ENCODE data around the gene FGF18.

The FGF18 gene

DNA sequence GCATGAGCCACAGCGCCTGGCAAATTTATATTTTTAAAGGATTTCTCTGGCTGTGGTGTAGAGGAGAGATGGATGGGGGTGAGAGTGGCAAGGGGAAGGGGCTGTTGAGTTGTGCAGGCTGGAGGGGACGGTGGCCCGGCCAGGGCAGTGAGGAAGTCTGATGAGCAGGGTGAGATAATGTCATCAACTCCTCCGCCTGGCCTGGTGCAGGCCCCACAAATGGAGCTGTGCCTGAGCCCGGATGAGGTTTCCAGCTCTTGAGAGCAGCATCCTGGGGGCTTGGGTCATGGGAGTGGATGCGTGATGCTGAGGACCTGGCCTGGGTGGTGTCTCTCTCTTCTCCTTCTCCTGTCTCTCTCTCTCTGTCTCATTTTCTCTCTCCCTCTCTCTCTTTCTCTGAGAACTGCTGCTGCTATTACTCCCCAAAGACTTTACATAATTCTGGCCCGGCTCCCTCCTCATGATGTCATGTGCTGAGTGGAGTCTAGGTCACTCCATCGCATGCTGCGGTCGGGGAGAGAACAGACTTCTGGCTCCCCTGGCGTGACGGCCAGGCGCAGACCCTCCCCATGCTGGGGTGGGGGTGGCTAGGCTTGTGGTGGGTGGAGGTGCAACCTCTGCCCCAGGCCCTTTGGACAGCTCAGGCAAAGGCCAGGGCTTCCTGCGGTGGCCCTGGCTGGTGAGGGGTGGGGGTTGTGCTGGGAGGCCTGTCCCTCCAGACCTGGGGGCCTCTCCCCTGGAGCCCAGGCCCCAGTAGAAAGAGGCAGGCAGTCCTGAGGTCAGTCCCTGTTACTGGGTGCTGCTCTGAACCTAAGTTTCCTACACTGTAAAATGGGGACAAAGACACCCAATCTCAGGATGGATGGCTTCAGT lies 26.4 kb downstream of the FGF18 start:
- DNase-seq = no peak

DNA sequence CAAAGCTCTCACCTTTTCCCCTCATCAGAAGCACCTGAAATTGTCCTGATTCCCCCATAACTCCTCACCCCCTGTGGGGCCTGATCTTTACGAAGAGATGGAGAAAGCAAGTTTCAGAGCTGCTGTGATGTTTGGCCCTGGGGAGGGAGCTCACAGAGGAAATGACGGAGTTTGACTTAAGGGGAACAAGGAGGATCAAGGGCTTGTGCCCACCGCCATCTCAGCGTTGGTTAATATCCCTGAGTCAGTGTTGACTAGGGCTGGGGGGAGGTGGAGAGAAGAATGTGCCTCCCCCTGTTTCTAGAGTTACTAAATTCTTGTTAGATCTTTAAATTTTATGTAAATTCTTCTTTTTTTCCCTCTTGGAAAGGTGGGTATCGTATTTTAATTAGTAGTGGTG lies 27.8 kb downstream of the FGF18 start:
- DNase-seq = no peak

DNA sequence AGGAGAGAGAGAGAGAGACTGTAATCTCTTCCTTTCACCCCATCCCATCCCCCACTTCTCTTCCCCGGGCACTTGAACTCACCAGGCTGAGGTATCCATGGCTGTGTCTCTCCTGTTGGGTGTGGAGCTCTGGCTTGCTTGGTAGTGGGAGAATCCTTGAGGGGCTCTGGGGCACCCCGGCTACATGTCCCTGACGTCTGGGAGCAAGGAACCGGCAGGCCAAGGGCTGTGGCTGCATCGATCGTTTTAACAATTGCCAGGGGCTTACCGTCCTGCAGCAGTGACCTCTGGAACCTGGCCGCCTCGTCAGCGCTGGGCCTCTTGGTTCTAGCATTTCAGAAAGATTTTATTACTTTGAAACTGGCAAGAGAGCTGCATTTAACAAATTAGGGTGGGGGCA lies 30.0 kb downstream of the FGF18 start:
- DNase-seq = no peak

DNA sequence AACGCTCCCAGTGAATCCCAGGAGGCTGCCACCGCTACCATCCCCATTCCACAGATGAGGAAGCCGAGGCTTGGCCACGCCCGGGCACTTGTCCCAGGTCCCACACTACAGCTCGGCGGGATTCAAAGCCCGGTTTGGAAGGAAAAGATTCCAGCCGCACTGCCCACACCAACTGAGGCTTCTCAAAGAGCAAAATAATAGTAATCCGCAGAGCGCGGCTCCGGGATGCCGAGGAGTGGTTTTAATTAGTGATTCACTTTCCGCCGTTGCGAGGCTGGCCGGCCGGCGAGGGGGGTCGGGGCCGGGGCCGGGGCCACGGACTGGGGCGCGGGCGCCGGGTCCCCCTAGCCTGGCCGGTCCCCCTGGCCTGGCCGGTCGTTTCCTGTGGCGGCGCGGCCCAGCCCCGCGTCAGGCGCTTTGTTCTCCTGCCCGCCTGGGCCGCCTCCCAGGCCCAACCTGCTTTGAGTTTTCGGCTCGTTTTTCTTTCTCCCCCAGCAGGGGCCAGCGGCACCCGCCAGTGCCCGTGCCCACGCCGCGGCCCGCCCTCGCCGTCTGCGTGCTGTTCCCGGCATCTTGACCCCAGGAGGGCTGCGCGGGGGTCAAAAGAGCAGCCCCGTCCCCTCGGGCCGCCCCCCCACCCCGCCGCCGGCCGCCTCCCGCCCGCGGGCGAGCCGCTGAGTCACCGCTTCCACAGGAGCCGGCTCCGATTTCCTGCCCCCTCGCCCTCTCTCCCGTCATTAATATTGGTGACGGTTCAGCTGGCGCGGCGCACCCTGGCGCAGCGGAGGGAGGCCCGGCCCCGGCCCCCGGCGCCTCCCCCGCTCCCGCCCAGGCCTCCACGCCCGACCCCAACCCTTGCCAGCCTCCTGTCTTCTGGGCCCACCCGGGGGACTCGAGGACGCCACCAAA lies 31.2 kb downstream of the FGF18 start:
- no peak for DNase-seq

DNA sequence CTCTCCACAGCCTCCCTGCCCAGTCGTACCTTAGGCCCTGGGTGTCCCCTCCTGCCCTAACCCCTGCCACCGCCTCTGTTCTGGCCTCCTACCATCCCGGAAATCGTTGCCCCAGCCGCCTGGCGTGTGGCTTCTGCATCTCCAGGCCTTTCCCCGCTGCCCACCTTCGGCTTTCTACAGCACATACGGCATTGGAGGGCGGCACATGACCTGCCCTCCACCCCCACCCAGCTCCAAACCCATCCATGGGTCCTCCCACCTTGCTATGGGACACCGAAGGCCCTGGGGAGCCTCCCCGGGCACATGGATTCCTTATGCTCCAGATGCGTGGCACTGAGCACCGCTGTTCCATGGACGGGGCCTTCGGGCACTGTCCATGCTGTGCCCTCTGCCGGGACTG lies 32.0 kb downstream of the FGF18 start:
- DNase-seq = no peak

DNA sequence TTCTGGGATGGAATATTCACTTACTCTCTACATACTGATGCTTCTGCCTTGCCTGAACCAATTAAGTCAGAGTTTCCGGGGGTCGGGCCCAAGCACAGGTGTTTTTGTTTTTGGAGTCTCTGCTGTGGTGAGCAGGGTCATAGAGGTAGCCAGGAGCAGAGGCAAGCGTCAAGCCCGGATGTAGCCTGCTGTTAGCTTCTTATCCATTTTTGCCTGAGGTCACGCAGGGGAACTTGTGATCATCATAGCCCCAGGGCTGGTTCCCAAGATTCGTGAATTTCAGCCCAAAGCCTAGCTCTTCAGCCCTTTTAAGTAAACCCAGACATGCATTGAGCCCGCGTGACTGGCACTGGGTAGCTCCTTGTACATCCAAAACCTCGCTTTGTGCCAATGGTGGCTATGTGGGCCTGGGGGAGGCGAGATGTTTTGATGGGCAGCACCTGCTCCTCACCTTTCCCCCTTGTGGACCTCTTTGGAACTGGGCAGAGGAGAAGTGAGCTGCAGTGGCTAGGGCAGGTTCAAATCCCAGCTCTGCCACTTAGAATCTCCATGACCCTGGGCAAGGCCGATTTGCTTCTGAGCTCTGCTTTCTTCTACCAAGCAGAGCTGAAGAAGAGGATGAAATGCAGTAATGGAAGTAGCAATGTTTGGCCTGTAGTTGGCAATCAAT lies 33.7 kb downstream of the FGF18 start:
- no peak for DNase-seq

DNA sequence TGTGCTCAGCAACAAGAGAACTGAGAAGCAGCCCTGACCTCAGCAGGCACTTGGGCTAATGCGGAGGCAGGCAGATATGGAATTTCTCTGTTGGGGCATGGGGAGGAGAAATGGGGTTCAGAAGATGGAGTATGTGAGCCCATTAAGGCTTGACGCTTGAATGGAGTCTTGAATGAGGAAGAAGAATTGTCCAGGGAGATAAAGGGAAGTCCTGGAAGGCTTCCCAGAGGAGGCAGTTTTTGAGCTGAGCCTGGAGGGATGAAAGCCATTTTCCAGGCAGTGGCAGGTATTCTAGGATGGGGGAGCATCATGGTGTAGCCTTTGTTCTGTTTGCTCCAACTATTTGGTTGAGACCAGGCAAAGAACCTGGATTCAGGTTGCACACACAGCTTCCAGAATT lies 34.5 kb downstream of the FGF18 start:
- no peak for DNase-seq

DNA sequence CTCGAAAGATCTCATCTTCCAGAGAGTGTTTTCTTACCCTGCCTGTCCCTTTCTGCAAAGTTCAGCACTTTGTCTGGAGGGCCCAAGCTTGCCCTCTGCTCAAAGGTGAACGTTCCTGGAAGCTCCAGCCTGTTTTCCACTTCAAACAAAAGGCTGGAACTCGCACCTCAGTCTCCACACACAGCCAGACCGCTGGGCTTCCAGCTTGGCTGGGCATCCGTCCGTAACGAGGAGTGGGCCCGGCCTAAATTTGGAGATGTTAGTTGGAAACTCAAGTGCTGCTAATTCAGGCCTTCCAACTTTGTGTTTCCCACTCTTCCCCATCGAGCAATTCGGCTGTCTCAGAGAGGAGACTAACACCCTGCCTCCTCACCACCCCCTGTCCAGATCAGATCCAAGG lies 35.1 kb downstream of the FGF18 start:
- DNase-seq = no peak

DNA sequence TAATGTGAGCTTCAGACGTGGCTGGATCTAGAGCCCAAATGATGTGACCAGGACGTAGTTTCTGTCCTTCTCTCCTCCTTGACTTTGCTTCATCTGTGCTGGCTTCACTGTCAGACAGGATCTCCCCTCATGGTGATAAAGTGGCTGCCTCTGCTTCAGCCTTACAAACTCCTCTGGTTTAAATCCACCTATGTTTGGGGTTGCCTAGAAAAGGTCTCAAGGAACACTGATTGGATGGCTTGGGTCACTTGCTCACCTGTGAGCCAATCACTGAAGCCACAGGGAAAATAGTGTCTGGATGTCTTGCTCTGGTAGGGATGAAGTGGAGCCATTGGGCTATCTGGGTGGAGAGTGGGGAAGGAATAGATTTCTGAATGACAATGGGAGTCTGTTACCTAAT lies 36.1 kb downstream of the FGF18 start:
- no peak for DNase-seq

DNA sequence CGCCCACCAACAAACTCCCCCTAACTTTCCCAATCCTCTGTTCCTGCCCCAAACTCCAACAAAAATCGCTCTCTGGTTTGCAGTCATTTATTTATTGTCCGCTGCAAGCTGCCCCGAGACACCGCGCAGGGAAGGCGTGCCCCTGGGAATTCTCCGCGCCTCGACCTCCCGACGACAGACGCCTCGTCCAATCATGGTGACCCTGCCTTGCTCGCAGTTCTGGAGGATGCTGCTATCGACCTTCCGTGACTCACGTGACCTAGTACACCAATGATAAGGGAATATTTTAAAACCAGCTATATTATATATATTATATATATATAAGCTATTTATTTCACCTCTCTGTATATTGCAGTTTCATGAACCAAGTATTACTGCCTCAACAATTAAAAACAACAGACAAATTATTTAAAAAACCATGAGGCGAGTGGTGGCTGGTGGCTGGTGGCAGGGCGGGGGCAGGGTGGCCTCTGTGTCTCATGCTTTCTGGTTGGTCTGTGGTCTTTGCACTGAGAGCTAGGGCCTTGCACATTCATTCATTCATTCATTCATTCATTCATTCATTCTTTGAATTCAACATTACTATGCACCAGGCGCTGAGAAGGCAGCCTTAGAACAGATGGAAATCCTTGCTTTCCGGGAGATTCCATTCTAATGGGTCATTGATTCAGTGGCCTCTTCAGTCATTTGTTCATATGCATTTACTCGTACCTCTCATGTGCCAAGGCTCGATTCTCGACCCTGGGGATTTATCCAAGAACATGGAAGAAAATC lies 37.9 kb downstream of the FGF18 start:
- DNase-seq = no peak

DNA sequence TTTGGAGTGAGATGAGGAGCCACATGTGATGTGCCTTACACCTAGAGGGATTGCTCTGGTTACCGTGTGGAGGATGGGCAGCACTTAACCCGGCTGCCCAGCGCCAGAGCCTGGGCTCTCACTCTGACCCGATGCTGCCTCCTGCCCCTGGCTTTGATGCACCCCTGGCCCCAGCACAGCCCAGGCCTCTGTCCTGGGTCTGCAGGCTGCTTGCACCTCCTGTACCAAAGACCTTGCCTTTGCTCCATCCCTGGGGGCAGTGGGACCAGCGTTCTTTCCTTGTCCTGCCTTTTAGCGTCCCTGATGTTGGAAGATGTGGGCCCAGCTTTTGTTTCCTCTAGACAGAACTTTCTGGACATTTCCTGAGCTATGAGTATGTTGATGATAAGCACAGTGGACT lies 40.4 kb downstream of the FGF18 start:
- no peak for DNase-seq

DNA sequence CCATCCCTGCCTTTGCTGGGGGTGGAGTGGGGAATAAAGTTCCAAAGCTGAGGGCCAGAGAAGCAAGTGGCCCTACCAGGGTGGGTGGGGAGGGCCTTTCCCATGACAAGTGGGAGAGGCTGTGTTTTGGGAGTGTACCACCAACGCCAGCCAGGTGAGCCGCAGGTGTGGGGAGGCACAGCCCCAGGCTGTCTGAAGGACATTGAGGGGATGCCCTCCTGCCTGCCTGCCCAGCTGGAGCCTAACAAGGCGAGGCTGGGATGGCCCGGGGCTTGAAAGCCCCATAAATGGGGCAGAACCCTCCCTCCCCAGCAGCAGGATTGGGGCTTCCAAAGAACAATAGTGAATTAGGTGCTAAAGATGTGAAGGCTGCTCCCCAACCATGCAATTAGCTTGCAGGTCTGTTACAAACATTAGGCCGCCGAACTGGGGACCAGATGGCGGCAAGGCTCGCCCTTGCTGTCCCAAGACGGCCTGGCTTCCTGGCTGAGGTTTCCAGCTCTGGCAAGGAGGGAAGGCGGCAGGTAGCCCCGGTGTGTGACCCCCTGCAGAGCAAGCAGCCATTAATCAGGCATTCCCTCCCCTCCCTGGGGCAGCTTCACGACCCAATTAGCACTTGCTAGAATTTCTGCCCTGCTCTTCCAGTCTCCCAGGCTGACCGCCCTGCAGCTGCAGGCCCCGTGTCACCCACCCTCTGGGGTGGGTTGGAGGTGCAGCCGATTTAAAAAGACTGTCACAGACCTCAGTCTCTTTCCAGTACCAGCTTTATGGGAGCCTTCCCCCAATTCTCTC lies 42.9 kb downstream of the FGF18 start:
- no peak for DNase-seq

DNA sequence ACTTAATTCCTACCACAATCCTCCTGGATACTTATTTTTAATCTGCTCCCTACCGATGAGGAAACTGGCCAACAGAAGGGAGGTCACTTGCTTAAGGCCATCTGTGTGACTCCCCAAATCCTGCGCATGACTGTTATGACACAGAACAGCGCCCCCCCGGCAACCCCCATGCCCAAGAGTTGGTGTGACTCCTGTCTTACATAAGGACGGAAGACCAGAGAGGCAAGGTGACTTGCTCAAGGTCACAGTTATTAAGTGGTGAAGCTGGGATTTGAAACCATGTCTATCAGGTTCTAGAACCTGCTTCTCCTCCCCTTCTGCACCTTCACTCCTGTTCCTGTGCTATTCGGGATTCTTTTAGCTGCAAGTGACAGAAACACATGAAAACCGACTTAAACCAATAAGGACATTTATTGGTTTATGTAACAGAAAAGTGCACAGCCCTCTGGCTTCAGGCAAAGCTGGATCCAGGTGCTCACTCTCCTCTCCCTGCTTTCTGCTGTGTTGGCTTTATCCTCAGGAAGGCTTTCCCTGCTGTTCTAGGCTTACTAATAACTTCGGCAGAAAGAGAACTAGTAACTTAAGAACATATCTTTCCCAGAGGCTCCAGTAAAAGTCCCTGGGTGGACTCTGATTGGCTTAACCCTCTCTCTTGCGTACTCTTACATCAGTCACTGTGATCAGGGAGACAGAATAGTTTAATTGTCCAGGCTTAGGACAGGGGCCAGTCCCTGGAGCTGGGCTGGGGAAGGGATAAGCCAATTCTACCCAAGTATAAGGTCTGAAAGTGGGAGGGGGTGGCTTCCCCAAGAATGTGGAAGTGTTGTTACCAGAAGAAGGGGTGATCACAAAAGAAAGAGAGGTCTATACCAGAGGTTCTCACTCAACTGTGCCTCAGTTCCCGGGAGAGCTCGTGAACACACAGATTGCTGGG lies 43.7 kb downstream of the FGF18 start:
- DNase-seq = no peak

DNA sequence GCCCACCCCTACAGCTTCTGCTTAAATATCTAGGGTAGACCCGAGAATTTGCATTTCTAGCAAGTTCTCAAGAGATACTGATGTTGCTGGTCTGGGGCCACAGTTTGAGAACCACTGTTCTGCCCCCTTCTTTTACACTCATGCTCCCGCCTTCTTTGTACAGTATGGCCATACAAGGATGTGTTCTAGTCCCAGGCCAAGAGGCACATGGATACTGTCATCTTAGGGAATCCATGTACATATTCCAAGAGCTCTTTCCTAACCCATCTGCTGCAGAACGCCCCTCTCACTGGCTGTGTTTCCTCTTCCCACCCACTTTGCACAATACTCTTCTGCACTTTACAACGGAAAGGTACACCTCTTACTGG lies 44.4 kb downstream of the FGF18 start:
- DNase-seq = no peak

DNA sequence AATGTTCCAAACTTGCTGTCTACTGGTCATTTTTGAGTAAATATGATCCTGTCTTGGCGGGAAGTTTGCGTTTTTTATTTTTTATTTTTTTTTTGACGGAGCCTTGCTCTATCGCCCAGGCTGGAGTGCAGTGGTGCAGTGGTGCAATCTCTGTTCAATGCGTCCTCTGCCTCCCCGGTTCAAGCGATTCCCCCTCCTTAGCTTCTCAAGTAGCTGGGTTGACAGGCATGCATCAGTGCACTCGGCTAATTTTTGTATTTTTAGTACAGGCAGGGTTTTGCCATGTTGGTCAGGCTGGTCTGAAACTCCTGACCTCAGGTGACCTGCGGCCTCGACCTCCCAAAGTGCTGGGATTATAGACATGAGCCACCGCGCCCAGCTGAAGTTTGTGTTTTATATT lies 45.4 kb downstream of the FGF18 start:
- DNase-seq = no peak

DNA sequence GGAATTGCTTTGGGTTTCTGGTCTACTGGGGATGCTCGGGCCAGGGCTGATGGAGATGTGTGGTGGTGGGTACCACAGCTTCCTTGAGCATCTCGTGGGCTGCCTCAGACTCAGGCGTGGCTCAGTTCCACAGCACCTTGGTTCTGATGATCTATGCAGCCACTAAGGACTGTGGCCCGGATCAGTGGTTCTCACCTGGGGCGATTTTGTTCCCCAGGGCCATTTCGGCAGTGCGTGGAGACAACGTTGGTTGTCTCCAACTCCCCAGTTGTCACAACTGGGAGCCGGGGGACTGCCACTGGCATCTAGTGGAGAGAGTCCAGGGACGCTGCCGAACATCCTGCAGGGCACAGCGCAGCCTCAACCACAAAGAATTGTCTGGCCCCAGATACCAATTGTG lies 47.7 kb downstream of the FGF18 start:
- no peak for DNase-seq

DNA sequence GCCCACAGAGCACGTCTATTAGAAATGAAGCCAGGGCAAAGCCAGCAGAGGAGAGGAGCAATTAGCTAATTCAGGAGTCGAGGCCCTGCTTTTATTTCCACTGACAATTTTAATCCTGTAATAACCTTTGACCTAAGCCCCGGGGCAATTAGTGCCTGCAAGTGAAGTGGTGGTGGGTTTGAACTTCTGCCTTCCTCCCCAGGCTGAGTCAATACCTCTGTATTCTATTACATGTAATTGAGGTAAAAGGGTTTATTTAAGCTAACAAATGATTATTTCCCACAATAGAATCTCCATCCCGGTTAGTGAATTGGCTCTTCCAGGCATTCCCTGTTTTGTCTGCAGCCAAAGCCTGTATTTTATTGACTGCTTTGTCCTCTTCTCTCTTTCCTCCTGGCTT lies 49.9 kb downstream of the FGF18 start:
- no peak for DNase-seq

DNA sequence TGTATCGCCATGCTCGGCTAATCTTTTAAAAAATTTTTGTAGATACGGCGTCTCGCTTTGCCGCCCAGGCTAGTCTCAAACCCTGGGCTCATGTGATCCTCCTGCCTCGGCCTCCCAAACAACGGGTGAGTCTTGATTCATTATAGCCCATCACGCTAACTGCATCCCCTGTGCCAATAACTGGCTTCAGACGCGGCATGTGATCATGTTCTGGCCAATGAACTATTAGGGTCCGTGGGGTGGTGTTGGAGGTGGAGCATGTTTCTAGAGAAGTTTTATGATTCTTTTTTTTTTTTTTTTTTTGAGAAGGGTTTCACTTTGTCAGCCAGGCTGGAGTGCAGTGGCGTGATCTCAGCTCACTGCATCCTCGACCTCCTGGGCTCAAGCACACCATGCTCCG lies 51.0 kb downstream of the FGF18 start:
- DNase-seq = no peak

DNA sequence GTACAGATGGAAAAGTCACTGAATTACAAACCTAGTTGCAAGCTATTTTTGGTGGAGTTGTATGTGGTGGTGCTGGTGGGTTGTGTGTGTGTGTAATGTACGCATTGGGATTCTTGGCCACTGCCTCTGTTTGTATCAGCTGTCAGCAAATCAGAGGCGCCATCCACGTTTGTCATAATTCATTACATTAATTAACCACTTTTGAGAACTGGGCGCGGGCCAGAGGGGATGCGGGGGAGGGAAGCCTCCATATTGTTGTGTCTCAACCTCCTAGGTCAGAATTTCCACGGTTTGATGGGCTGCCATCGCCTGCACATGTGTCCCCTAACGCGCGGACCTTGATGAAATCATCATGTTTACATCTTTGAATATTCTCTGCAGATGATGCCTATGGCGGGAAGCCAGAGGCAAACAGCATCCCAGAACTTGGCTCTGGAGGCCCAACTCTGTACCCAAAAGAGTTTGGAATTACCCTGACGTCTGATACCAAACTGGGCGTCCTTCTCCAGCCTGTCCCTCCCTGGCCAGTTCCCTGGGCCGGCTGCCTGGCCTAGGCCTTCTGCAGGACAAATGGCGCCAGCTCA lies 54.9 kb downstream of the FGF18 start:
- DNase-seq = no peak

DNA sequence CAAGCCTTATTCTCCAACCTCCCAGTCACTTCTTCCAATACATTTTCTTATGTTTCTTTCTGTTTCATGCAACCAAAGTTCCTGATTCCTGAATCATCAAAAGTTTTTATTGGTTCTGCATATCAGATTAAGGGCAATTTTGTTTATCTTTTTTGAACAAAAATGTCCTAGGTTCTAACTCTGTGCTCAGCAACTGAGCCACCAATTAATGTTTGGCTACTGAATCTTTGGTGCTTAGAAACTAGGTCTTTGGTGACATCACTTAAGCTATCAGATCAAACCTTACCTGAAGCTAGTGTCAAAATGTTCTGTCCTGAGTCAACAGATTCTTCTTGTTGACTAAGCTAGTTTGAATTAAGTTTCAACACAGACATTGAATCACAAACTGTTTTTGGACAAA lies 56.1 kb downstream of the FGF18 start:
- no peak for DNase-seq

All from stimulated activated CD4-positive, alpha-beta T cell treated with anti-CD3 and anti-CD28 coated beads, Interleukin-2, amount 100 ng/mL, for 48 hours (primary cell).